HepG2 (cell line): ENCODE results near the gene ERV3-1. TPM values are rescaled to one million over a fixed set of nuclear protein-coding genes. Genes with fewer than 3 reads are reported as not detected.
A peak's percentile ranks its signal among the peaks of the same experiment; 100 is the strongest.

Experiments
- ETV5 ChIP-seq: IDR thresholded peaks from 2 replicates; pipeline ENCODE4 v1.6.1; 2018; ENCODE audit warnings: missing biosample characterization, missing genetic modification reagents, inconsistent platforms, borderline replicate concordance
- MEIS2 ChIP-seq: sonication (generic); formaldehyde crosslinking; IDR thresholded peaks from 2 replicates; pipeline ENCODE4 v1.9.0; 2021; ENCODE audit warnings: mild to moderate bottlenecking, missing genetic modification reagents
- REST ChIP-seq, 2 experiments: IDR thresholded peaks; 2 replicates each; pipeline ENCODE4 v1.6.1; 2011 to 2012; ENCODE audit warnings: low read length in 2 of 2, borderline replicate concordance in 1 of 2, low read depth in 1 of 2, mild to moderate bottlenecking in 1 of 2, moderate library complexity in 1 of 2
- TBX2 ChIP-seq: sonication (generic); formaldehyde crosslinking; IDR thresholded peaks from 2 replicates; pipeline ENCODE4 v1.5.0; 2020; ENCODE audit warnings: missing genetic modification reagents, mild to moderate bottlenecking, borderline replicate concordance
- TOE1 ChIP-seq: sonication (generic); formaldehyde crosslinking; IDR thresholded peaks from 2 replicates; pipeline ENCODE4 v1.4.0; 2020; ENCODE audit warnings: mild to moderate bottlenecking, missing genetic modification reagents
- YY1 ChIP-seq: IDR thresholded peaks from 2 replicates; pipeline ENCODE4 v1.6.1; 2011; ENCODE audit warnings: low read length, low read depth, moderate library complexity, mild to moderate bottlenecking; ENCODE audit not compliant: insufficient read depth, insufficient replicate concordance
- ZNF274 ChIP-seq: sonication (generic); formaldehyde crosslinking; IDR thresholded peaks from 2 replicates; pipeline ENCODE4 v1.5.1; 2020; ENCODE audit warnings: mild to moderate bottlenecking, missing genetic modification reagents
- ZNF292 ChIP-seq: sonication (generic); formaldehyde crosslinking; IDR thresholded peaks from 2 replicates; pipeline ENCODE4 v1.8.1; 2022; ENCODE audit warnings: mild to moderate bottlenecking, low read depth, missing genetic modification reagents, borderline replicate concordance
- ZNF570 ChIP-seq: sonication (generic); formaldehyde crosslinking; IDR thresholded peaks from 2 replicates; pipeline ENCODE4 v1.4.0; 2020; ENCODE audit warnings: mild to moderate bottlenecking, missing genetic modification reagents, borderline replicate concordance
- polyA plus RNA-seq, 8 experiments: library from polyadenylated mRNA; depleted of rRNA in 3 of 8; stranded (reverse) in 7 of 8; unstranded in 1 of 8; fragments of >200 nt; fragmentation: Illumina TruSeq in 4 of 8; extraction: Trizol in 4 of 8; gene quantifications; 2 replicates each; pipeline versions ENCODE4 v1.2.1 to v1.2.3, GENCODE V29; 2011 to 2016; ENCODE audit warnings: low read depth in 4 of 8, missing spikeins in 1 of 8, mixed read lengths in 1 of 8; ENCODE audit not compliant: insufficient read depth in 1 of 8
- total RNA-seq, 5 experiments: library from RNA; depleted of rRNA; stranded (reverse); fragments of >200 nt; fragmentation: Illumina TruSeq; extraction: Trizol; gene quantifications; 2 replicates each; pipeline ENCODE4 v1.2.3, GENCODE V29; 2016; ENCODE audit warnings: low read depth in 1 of 5
- TF ChIP-seq, protein P1 (sequence below): sonication (generic); formaldehyde crosslinking; IDR thresholded peaks from 2 replicates; pipeline ENCODE4 v1.5.1; 2020; ENCODE audit warnings: mild to moderate bottlenecking, missing genetic modification reagents, moderate library complexity
- TF ChIP-seq, protein P2 (sequence below): sonication (generic); formaldehyde crosslinking; IDR thresholded peaks from 2 replicates; pipeline ENCODE4 v1.4.0; 2020; ENCODE audit warnings: mild to moderate bottlenecking, low read depth, missing genetic modification reagents
- TF ChIP-seq, protein P3 (sequence below): sonication (generic); formaldehyde crosslinking; IDR thresholded peaks from 2 replicates; pipeline ENCODE4 v1.5.0; 2020; ENCODE audit warnings: mild to moderate bottlenecking, missing genetic modification reagents, borderline replicate concordance

The ERV3-1 gene
- total and polyA plus RNA-seq, 2 of the 13 experiments (the other 11 are each of a cell fraction or from before 2014, with no cell fraction given): 20.4 to 86.3 TPM

DNA sequence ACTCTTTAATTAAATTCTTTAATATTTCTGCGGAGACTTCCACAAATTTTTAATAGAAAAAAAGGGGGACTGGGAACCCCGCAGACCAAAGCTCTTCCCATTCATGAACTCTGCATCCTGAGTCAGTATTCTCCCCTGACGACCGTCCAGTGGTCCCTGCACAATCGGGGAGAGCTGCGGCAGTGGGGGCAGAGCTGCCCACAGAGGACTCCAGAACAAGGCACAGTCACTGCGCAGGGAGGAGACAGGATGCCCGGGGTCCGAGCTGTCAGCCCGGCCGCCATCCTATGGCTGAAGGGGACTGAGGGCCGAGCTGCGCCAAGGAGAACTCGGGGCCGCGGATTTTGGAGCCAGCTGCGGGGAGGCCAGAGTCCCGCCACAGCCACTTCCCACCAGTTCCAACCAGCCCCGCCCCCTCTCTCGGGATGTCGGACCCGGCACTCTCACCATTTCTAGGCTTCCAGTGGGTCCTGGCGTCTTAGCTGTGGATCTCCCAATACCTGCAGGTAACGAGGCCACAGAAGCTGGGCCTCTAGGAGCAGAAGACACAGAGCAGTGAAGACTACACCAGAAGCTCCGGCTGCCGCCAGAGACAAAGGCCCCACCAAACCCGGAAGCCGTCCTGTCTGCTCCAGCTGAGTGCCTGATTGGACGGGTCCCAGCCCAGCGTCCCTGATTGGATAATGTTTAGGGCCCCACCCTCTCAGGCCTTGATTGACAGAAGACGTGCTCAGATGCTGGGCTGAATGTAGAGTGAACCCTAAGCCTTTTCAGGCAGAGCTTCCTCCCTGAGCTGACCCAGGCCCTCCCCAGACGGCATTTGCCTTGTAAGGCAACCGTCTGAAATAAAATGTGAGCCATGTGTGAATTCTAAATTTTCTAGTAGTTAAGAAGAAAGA, at the start of gene ERV3-1 (continued):
- TF ChIP-seq REST (IDR thresholded peaks at IDR 0.05; ENCODE audit: borderline replicate concordance in 1 of 2, low read depth in 1 of 2, low read length in 2 of 2) (peak in 1 of 2 experiments; percentile 65; a peak in 1 of 4 replicates), ZNF570 (no peak), ZNF274 (CRISPR knock-in tag) (peak; percentile 95), TBX2 (CRISPR knock-in tag) (peak; percentile 83), YY1 (no peak), TOE1 (CRISPR knock-in tag) (no peak), MEIS2 (CRISPR knock-in tag) (peak; percentile 76; the same call in 1 of the 2 replicates), ETV5 (peak; percentile 20; the same call in 1 of the 2 replicates), ZNF292 (peak; percentile 41; the same call in 1 of the 2 replicates)
- TF ChIP-seq, protein P1, sequence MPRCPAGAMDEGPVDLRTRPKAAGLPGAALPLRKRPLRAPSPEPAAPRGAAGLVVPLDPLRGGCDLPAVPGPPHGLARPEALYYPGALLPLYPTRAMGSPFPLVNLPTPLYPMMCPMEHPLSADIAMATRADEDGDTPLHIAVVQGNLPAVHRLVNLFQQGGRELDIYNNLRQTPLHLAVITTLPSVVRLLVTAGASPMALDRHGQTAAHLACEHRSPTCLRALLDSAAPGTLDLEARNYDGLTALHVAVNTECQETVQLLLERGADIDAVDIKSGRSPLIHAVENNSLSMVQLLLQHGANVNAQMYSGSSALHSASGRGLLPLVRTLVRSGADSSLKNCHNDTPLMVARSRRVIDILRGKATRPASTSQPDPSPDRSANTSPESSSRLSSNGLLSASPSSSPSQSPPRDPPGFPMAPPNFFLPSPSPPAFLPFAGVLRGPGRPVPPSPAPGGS (CRISPR knock-in tag): peak; percentile 73; the same call in 1 of the 2 replicates
- TF ChIP-seq, protein P2, sequence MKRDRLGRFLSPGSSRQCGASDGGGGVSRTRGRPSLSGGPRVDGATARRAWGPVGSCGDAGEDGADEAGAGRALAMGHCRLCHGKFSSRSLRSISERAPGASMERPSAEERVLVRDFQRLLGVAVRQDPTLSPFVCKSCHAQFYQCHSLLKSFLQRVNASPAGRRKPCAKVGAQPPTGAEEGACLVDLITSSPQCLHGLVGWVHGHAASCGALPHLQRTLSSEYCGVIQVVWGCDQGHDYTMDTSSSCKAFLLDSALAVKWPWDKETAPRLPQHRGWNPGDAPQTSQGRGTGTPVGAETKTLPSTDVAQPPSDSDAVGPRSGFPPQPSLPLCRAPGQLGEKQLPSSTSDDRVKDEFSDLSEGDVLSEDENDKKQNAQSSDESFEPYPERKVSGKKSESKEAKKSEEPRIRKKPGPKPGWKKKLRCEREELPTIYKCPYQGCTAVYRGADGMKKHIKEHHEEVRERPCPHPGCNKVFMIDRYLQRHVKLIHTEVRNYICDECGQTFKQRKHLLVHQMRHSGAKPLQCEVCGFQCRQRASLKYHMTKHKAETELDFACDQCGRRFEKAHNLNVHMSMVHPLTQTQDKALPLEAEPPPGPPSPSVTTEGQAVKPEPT (CRISPR knock-in tag): 0 out of 2 replicates have a peak, but pooled peaks have one; percentile 52
- TF ChIP-seq, protein P3, sequence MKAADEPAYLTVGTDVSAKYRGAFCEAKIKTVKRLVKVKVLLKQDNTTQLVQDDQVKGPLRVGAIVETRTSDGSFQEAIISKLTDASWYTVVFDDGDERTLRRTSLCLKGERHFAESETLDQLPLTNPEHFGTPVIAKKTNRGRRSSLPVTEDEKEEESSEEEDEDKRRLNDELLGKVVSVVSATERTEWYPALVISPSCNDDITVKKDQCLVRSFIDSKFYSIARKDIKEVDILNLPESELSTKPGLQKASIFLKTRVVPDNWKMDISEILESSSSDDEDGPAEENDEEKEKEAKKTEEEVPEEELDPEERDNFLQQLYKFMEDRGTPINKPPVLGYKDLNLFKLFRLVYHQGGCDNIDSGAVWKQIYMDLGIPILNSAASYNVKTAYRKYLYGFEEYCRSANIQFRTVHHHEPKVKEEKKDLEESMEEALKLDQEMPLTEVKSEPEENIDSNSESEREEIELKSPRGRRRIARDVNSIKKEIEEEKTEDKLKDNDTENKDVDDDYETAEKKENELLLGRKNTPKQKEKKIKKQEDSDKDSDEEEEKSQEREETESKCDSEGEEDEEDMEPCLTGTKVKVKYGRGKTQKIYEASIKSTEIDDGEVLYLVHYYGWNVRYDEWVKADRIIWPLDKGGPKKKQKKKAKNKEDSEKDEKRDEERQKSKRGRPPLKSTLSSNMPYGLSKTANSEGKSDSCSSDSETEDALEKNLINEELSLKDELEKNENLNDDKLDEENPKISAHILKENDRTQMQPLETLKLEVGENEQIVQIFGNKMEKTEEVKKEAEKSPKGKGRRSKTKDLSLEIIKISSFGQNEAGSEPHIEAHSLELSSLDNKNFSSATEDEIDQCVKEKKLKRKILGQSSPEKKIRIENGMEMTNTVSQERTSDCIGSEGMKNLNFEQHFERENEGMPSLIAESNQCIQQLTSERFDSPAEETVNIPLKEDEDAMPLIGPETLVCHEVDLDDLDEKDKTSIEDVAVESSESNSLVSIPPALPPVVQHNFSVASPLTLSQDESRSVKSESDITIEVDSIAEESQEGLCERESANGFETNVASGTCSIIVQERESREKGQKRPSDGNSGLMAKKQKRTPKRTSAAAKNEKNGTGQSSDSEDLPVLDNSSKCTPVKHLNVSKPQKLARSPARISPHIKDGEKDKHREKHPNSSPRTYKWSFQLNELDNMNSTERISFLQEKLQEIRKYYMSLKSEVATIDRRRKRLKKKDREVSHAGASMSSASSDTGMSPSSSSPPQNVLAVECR (CRISPR knock-in tag): peak; percentile 89
